Uterus (tissue), 2 donors: ENCODE results near the gene ABAT.

Experiments used
- CTCF ChIP-seq, 4 experiments: fragments of 200-600 bp in 2 of 4; fragments of 450-650 bp in 2 of 4; sonication (generic) in 2 of 4; IDR thresholded peaks; one replicate each; pipeline ENCODE4 v1.5.1; 2016 to 2019; ENCODE audit warnings: antibody characterized with exemption in 4 of 4, mild to moderate bottlenecking in 2 of 4, moderate library complexity in 1 of 4
- POLR2A ChIP-seq, 2 donors: fragments of 450-650 bp; IDR thresholded peaks; one replicate each; pipeline ENCODE4 v1.6.1; 2016; ENCODE audit warnings: antibody characterized with exemption in 2 of 2, mild to moderate bottlenecking in 1 of 2, moderate library complexity in 1 of 2

DNA sequence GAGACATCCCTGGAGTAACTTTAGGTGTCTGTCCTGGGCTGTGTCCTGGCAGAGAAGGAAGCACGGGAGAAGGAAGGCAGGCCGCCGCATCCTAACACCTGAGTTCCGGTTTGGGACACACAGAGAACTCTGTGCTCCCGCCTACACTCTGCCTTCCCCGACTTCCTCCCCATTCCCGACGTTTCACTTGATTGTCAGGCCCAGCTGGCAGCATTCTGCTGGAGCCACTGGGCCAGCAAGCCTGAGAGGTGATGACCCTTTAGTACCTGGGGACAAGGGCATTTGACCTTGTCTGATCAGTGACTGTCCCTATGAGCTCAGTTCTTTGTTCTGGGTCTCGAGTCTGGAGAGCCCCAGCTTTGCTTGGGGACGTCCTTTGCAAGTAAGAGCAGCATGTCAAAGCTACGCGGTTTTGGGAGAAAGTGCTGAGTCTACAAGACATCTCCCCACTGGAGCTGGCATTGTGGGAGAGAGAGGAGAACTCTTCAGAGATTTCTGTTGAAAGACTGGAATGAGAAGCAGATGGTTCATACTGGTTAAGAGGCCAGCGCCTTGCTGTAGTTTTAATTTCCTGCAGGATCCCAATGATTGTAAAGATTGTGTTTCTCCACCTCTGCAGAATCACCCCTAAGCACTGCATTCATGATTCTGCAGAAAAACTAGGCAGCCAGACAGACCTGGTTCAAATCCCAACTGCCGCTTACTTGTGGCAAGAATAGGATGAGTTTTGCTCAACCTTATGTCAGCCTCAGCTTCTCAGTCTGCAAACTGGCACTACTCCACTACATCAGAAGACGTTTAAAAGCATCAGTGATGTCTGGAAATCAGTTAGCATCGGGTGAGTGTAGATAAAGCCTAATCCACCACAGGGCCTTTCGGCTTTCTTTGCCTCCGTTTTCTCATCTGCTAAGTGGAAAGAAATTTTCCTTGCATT lies 20.6 kb downstream of the ABAT start:
- TF ChIP-seq CTCF (IDR thresholded peaks at IDR 0.05) (no peak), POLR2A (IDR thresholded peaks at IDR 0.05) (no peak)
